H9 (cell line): ENCODE data around the gene LRRC38. TPM values are rescaled to one million over a fixed set of nuclear protein-coding genes. Genes with fewer than 3 reads are reported as not detected.

Experiments
- DNase-seq: peaks from one replicate; pipeline ENCODE4 v3.0.0-alpha.2; 2017
- H2AFZ ChIP-seq: one replicate; pipeline ENCODE4 v1.6.1; 2013; ENCODE audit warnings: mild to moderate bottlenecking, low read length, control low read depth, moderate library complexity
- H2AK5ac ChIP-seq: 2 replicates; pipeline ENCODE4 v1.6.1; 2013; ENCODE audit warnings: low read length, control low read depth, mixed read lengths; ENCODE audit not compliant: insufficient read length
- H2BK120ac ChIP-seq: one replicate; pipeline ENCODE4 v1.6.1; 2013; ENCODE audit warnings: low read depth, mild to moderate bottlenecking, low read length, control low read depth, inconsistent platforms; ENCODE audit not compliant: poor library complexity, severe bottlenecking
- H2BK12ac ChIP-seq: 2 replicates; pipeline ENCODE4 v1.6.1; 2013; ENCODE audit warnings: low read length, control low read depth, mixed read lengths, low read depth; ENCODE audit not compliant: insufficient read length
- H2BK15ac ChIP-seq: 2 replicates; pipeline ENCODE4 v1.6.1; 2013; ENCODE audit warnings: low read depth, low read length, control low read depth
- H2BK20ac ChIP-seq: one replicate; pipeline ENCODE4 v1.6.1; 2013; ENCODE audit warnings: low read depth, mild to moderate bottlenecking, low read length, control low read depth, inconsistent platforms; ENCODE audit not compliant: poor library complexity, severe bottlenecking
- H2BK5ac ChIP-seq: 2 replicates; pipeline ENCODE4 v1.6.1; 2013; ENCODE audit warnings: low read length, control low read depth, mixed read lengths; ENCODE audit not compliant: insufficient read length
- H3K14ac ChIP-seq: 2 replicates; pipeline ENCODE4 v1.6.1; 2013; ENCODE audit warnings: low read length, control low read depth; ENCODE audit not compliant: insufficient read depth
- H3K18ac ChIP-seq: 2 replicates; pipeline ENCODE4 v1.6.1; 2013; ENCODE audit warnings: low read depth, mild to moderate bottlenecking, mixed read lengths, low read length, control low read depth; ENCODE audit not compliant: insufficient read length
- H3K23ac ChIP-seq: 2 replicates; pipeline ENCODE4 v1.6.1; 2013; ENCODE audit warnings: low read length, control low read depth, mixed read lengths, low read depth; ENCODE audit not compliant: insufficient read length
- H3K23me2 ChIP-seq: 2 replicates; pipeline ENCODE4 v1.6.1; 2013; ENCODE audit warnings: low read depth, mild to moderate bottlenecking, mixed read lengths, low read length, control low read depth; ENCODE audit not compliant: insufficient read length, poor library complexity, severe bottlenecking
- H3K27ac ChIP-seq: 2 replicates; pipeline ENCODE4 v1.5.1; 2013; ENCODE audit warnings: low read length, control low read depth, mixed read lengths, low read depth; ENCODE audit not compliant: insufficient read length
- H3K27me3 ChIP-seq: 2 replicates; pipeline ENCODE4 v1.6.1; 2013; ENCODE audit warnings: low read length, control low read depth, inconsistent platforms; ENCODE audit not compliant: insufficient read depth
- H3K4ac ChIP-seq: 2 replicates; pipeline ENCODE4 v1.6.1; 2013; ENCODE audit warnings: low read depth, mild to moderate bottlenecking, control low read depth, inconsistent platforms, low read length, moderate library complexity
- H3K4me1 ChIP-seq: 2 replicates; pipeline ENCODE4 v1.6.1; 2013; ENCODE audit warnings: low read length, control low read depth, inconsistent platforms; ENCODE audit not compliant: insufficient read depth
- H3K4me2 ChIP-seq: 2 replicates; pipeline ENCODE4 v1.6.1; 2013; ENCODE audit warnings: low read length, control low read depth, mixed read lengths; ENCODE audit not compliant: insufficient read length, insufficient read depth
- H3K56ac ChIP-seq: 2 replicates; pipeline ENCODE4 v1.6.1; 2013; ENCODE audit warnings: low read depth, mild to moderate bottlenecking, mixed read lengths, low read length, control low read depth; ENCODE audit not compliant: insufficient read length
- H3K79me1 ChIP-seq: 2 replicates; pipeline ENCODE4 v1.6.1; 2013; ENCODE audit warnings: low read depth, mild to moderate bottlenecking, moderate library complexity, low read length, control low read depth, inconsistent platforms; ENCODE audit not compliant: insufficient read depth, poor library complexity, severe bottlenecking
- H3K79me2 ChIP-seq: 2 replicates; pipeline ENCODE4 v1.6.1; 2013; ENCODE audit warnings: low read length, control low read depth, inconsistent platforms; ENCODE audit not compliant: insufficient read depth
- H3K9ac ChIP-seq: 2 replicates; pipeline ENCODE4 v1.6.1; 2013; ENCODE audit warnings: low read length, control low read depth, mixed read lengths; ENCODE audit not compliant: insufficient read length; ENCODE audit errors: extremely low read depth
- H3K9me3 ChIP-seq: one replicate; pipeline ENCODE4 v1.6.1; 2013; ENCODE audit warnings: low read depth, low read length, inconsistent platforms; ENCODE audit not compliant: control insufficient read depth
- H3T11ph ChIP-seq: one replicate; pipeline ENCODE4 v1.6.1; 2013; ENCODE audit warnings: mild to moderate bottlenecking, low read length, control low read depth, inconsistent platforms
- H4K20me1 ChIP-seq: one replicate; pipeline ENCODE4 v1.6.1; 2013; ENCODE audit not compliant: control insufficient read depth, insufficient read length, insufficient read depth
- H4K5ac ChIP-seq: 2 replicates; pipeline ENCODE4 v1.6.1; 2013; ENCODE audit warnings: low read depth, mild to moderate bottlenecking, mixed read lengths, low read length, control low read depth; ENCODE audit not compliant: insufficient read length
- H4K8ac ChIP-seq: replicated peaks from 2 replicates; pipeline ENCODE4 v1.6.1; 2013; ENCODE audit warnings: low read length, control low read depth, mixed read lengths, low read depth; ENCODE audit not compliant: insufficient read length
- H4K91ac ChIP-seq: 2 replicates; pipeline ENCODE4 v1.6.1; 2013; ENCODE audit warnings: low read depth, mild to moderate bottlenecking, moderate library complexity, mixed read lengths, low read length, control low read depth; ENCODE audit not compliant: insufficient read length
- H3K27ac Mint-ChIP-seq, 3 experiments: 2 replicates in 2 of 3; 3 replicates in 1 of 3; pipeline ENCODE4 v1.8.0; 2020 to 2021; ENCODE audit warnings: mixed read lengths in 3 of 3, mild to moderate bottlenecking in 1 of 3, moderate library complexity in 1 of 3
- H3K27me3 Mint-ChIP-seq: 2 replicates; pipeline ENCODE4 v1.8.0; 2021; ENCODE audit warnings: low read depth, mild to moderate bottlenecking, moderate library complexity, mixed read lengths
- H3K36me3 Mint-ChIP-seq, 3 experiments: 2 replicates in 2 of 3; 3 replicates in 1 of 3; pipeline ENCODE4 v1.8.0; 2020 to 2021; ENCODE audit warnings: low read depth in 3 of 3, mixed read lengths in 3 of 3; ENCODE audit not compliant: insufficient read depth in 1 of 3
- H3K4me1 Mint-ChIP-seq, 2 experiments: 2 replicates each; pipeline ENCODE4 v1.8.0; 2020; ENCODE audit warnings: mixed read lengths in 2 of 2
- H3K4me3 Mint-ChIP-seq, 2 experiments: 2 replicates in 1 of 2; 3 replicates in 1 of 2; pipeline ENCODE4 v1.8.0; 2020 to 2021; ENCODE audit warnings: mild to moderate bottlenecking in 2 of 2, mixed read lengths in 2 of 2, moderate library complexity in 1 of 2
- H3K9me3 Mint-ChIP-seq, 2 experiments: 2 replicates in 1 of 2; 3 replicates in 1 of 2; pipeline ENCODE4 v1.8.0; 2020; ENCODE audit warnings: mild to moderate bottlenecking in 2 of 2, mixed read lengths in 2 of 2, moderate library complexity in 1 of 2
- CTCF ChIP-seq: fragments of 200-600 bp; sonication (generic); conservative IDR thresholded peaks from 3 replicates; pipeline ENCODE4 v1.8.0; 2021; ENCODE audit warnings: antibody characterized with exemption, mild to moderate bottlenecking
- WGBS: extraction: QIAGEN DNeasy Blood & Tissue Kit; methylation state at CpG from one replicate; pipeline ENCODE4 v1.1.7; 2013; ENCODE audit warnings: missing lambda C conversion rate, low lambda C conversion rate, mixed read lengths; ENCODE audit not compliant: insufficient read length; ENCODE audit errors: extremely low coverage; 5-methylcytosine and 5-hydroxymethylcytosine counted together
- total RNA-seq: library from RNA; stranded (reverse); gene quantifications from 2 replicates; pipeline ENCODE4 v1.2.1, GENCODE V29; 2021

The LRRC38 gene
- total RNA-seq, 1 experiment from 2014 or later: 0.72 TPM

- H3K14ac ChIP-seq: no peak overlapping the region
- Mint-ChIP-seq H3K9me3 (no peaks in the 10 kb centered on the region), H3K27me3 (no peaks in the 10 kb centered on the region; the same call in 1 of the 2 replicates), H3K27ac (no peak overlapping the region), H3K4me3 (no peak overlapping the region), H3K36me3 (no peaks in the 10 kb centered on the region), H3K4me1 (peaks cover 7 to 10% of the 10 kb centered on the region in 2 experiments)
- no peak overlapping the region for H2BK15ac ChIP-seq
- H3K4ac ChIP-seq: no peak overlapping the region
- H3K4me2 ChIP-seq: no peak overlapping the region
- H2BK12ac ChIP-seq: no peak overlapping the region
- H2AK5ac ChIP-seq: no peak overlapping the region
- H3T11ph ChIP-seq: no peak overlapping the region
- no peak overlapping the region for H2BK5ac ChIP-seq
- H2BK120ac ChIP-seq: no peak overlapping the region
- H4K5ac ChIP-seq: no peak overlapping the region
- H3K56ac ChIP-seq: no peak overlapping the region
- H3K79me2 ChIP-seq: no peaks in the 10 kb centered on the region
- no peak overlapping the region for H3K23ac ChIP-seq
- H2BK20ac ChIP-seq: no peak overlapping the region
- no peak for TF ChIP-seq CTCF
- H3K27me3 ChIP-seq: no peaks in the 10 kb centered on the region
- no peak overlapping the region for H4K8ac ChIP-seq
- no peak for DNase-seq
- no peak overlapping the region for H3K18ac ChIP-seq
- H3K9ac ChIP-seq: no peak overlapping the region
- H3K4me1 ChIP-seq: peaks cover 1% of the 10 kb centered on the region; the same call in 1 of the 2 replicates
- H2AFZ ChIP-seq: no peak overlapping the region
- no CpG with 5 or more reads among the region's 2 CpGs for WGBS
- no peaks in the 10 kb centered on the region for H3K23me2 ChIP-seq
- no peak overlapping the region for H3K27ac ChIP-seq
- H3K79me1 ChIP-seq: no peaks in the 10 kb centered on the region
- H3K9me3 ChIP-seq: no peaks in the 10 kb centered on the region
- H4K91ac ChIP-seq: no peak overlapping the region
- H4K20me1 ChIP-seq: no peaks in the 10 kb centered on the region
Measured at GRCh38 chr1:13538832-13539231, 25.0 kb upstream of the LRRC38 start.
